Sigmoid colon (tissue), 7 donors: ENCODE results near the gene PINK1. TPM values are rescaled to one million over a fixed set of nuclear protein-coding genes. Genes with fewer than 3 reads are reported as not detected.

Experiments
- DNase-seq: peaks from one replicate; pipeline ENCODE4 v3.0.0-alpha.2; 2019
- H3K27ac ChIP-seq, 4 donors: fragments of 200-600 bp; sonication (generic); one replicate each; pipeline ENCODE4 v1.5.1; 2016 to 2019; ENCODE audit warnings: mild to moderate bottlenecking in 1 of 4
- H3K27me3 ChIP-seq, 3 donors: fragments of 200-600 bp; sonication (generic); one replicate each; pipeline ENCODE4 v1.5.1; 2019; ENCODE audit warnings: mild to moderate bottlenecking in 1 of 3
- H3K36me3 ChIP-seq, 4 donors: fragments of 200-600 bp; sonication (generic); one replicate each; pipeline ENCODE4 v1.5.1; 2016 to 2019
- H3K4me1 ChIP-seq, 4 donors: fragments of 200-600 bp; sonication (generic); one replicate each; pipeline ENCODE4 v1.5.1; 2017 to 2019
- H3K4me3 ChIP-seq, 4 donors: fragments of 200-600 bp; sonication (generic); one replicate each; pipeline ENCODE4 v1.5.1; 2017 to 2019; ENCODE audit warnings: mild to moderate bottlenecking in 2 of 4, moderate library complexity in 1 of 4
- H3K9me3 ChIP-seq, 4 donors: fragments of 200-600 bp in 3 of 4; sonication (generic) in 3 of 4; one replicate each; pipeline versions ENCODE4 v1.5.1 to v1.6.1; 2013 to 2019
- CTCF ChIP-seq, 4 experiments: fragments of 450-650 bp in 3 of 4; fragments of 200-600 bp in 1 of 4; IDR thresholded peaks; one replicate each; pipeline ENCODE4 v1.5.1; 2016 to 2019; ENCODE audit warnings: antibody characterized with exemption in 4 of 4, mild to moderate bottlenecking in 3 of 4, moderate library complexity in 2 of 4
- EP300 ChIP-seq, 4 donors: sonication (generic); formaldehyde crosslinking; IDR thresholded peaks; one replicate each; pipeline ENCODE4 v1.6.1; 2017; ENCODE audit warnings: antibody characterized with exemption in 4 of 4
- POLR2A ChIP-seq, 2 donors: fragments of 450-650 bp; IDR thresholded peaks; one replicate each; pipeline ENCODE4 v1.6.1; 2016; ENCODE audit warnings: antibody characterized with exemption in 2 of 2, mild to moderate bottlenecking in 2 of 2, moderate library complexity in 2 of 2
- POLR2AphosphoS5 ChIP-seq, 4 donors: sonication (generic); formaldehyde crosslinking; IDR thresholded peaks; one replicate each; pipeline ENCODE4 v1.6.1; 2017; ENCODE audit warnings: antibody characterized with exemption in 4 of 4
- WGBS, 2 donors: extraction: QIAGEN DNeasy Blood & Tissue Kit; methylation state at CpG; one replicate each; pipeline ENCODE4 v1.1.7; 2013; 5-methylcytosine and 5-hydroxymethylcytosine counted together
- intact Hi-C: fragments of 100-400 bp; cut with DNase I; formaldehyde crosslinking; loops from one replicate; pipeline ENCODE4 v1.15.1; 2023
- polyA plus RNA-seq, 3 donors: library from polyadenylated mRNA; stranded (reverse); fragments of 200-250 nt; gene quantifications; one replicate each; pipeline ENCODE4 v1.2.3, GENCODE V29; 2013
- total RNA-seq, 4 donors: library from RNA; depleted of rRNA; stranded (reverse); fragments of >200 nt; gene quantifications; one replicate each; pipeline ENCODE4 v1.1.0, GENCODE V29; 2016
- donor health status: healthy with polysubstance abuse.
- donor health status: Bipolar disorder and iron deficiency.
- donor health status: healthy.

PINK1 gene
- total and polyA plus RNA-seq, 7 donors: 60.1 to 179 (median 149) TPM

GRCh38 chr1:20700636-20701215 is 67.5 kb downstream of the PINK1 start:
- no peaks in the 10 kb centered on the region for H3K9me3 ChIP-seq
- no peak for TF ChIP-seq POLR2AphosphoS5 (IDR thresholded peaks at IDR 0.05)
- TF ChIP-seq CTCF (IDR thresholded peaks at IDR 0.05): no peak
- TF ChIP-seq POLR2A (IDR thresholded peaks at IDR 0.05): no peak
- no peak for TF ChIP-seq EP300 (IDR thresholded peaks at IDR 0.05)
- no peak for DNase-seq
- no peak overlapping the region for H3K4me3 ChIP-seq
- H3K4me1 ChIP-seq: peaks cover 0 to 33% (median 27%) of the 10 kb centered on the region in 4 donors
- H3K36me3 ChIP-seq: no peaks in the 10 kb centered on the region
- intact Hi-C loops: no loop called here
- H3K27me3 ChIP-seq: no peaks in the 10 kb centered on the region
- H3K27ac ChIP-seq: no peak overlapping the region
- WGBS, 2 donors: 70 to 81% methylated on average over 17 of the region's 17 CpGs

Other genes starting within 250 kb of the PINK1 start
- gene CAMK2N1, start 147.2 kb upstream of the PINK1 start, total RNA-seq: 10 to 100 TPM; 18.3 to 31.9 (median 28.0) TPM
- gene CAMK2N1, start 147.2 kb upstream of the PINK1 start, polyA plus RNA-seq: 100 to 1,000 TPM in 2 of 3 donors, 10 to 100 TPM in 1; 43.9 to 247 (median 231) TPM
- gene MUL1, start 125.3 kb upstream of the PINK1 start, total RNA-seq: 10 to 100 TPM; 26.8 to 34.1 (median 32.6) TPM
- 10 to 100 TPM in 1 of 3 donors, 1 to 10 TPM in 2; 4.8 to 30.3 (median 9.2) TPM for gene MUL1, start 125.3 kb upstream of the PINK1 start, polyA plus RNA-seq
- 1 to 10 TPM in 3 of 4 donors, under 1 TPM in 1; 0.81 to 1.7 (median 1.5) TPM for gene FAM43B, start 80.9 kb upstream of the PINK1 start, total RNA-seq
- gene FAM43B, start 80.9 kb upstream of the PINK1 start, polyA plus RNA-seq: under 1 TPM in 2 of 3 donors, not detected in 1; 0.23 to 0.29 TPM
- 1 to 10 TPM; 1.3 to 4.3 (median 2.5) TPM for gene CDA, start 44.4 kb upstream of the PINK1 start, total RNA-seq
- 100 to 1,000 TPM in 1 of 3 donors, 10 to 100 TPM in 2; 61.6 to 272 (median 82.9) TPM for gene CDA, start 44.4 kb upstream of the PINK1 start, polyA plus RNA-seq
- gene DDOST, start 27.9 kb downstream of the PINK1 start, total RNA-seq: 10 to 100 TPM; 87.8 to 98.9 (median 91.1) TPM
- 100 to 1,000 TPM in 1 of 3 donors, 10 to 100 TPM in 2; 61.3 to 243 (median 77.0) TPM for gene DDOST, start 27.9 kb downstream of the PINK1 start, polyA plus RNA-seq
- gene KIF17, start 84.5 kb downstream of the PINK1 start, total RNA-seq: 1 to 10 TPM in 3 of 4 donors, under 1 TPM in 1; 0.54 to 2.2 (median 1.5) TPM
- gene KIF17, start 84.5 kb downstream of the PINK1 start, polyA plus RNA-seq: 1 to 10 TPM in 2 of 3 donors, under 1 TPM in 1; 0.69 to 2.4 (median 1.3) TPM
- under 1 TPM in 3 of 4 donors, not detected in 1; 0.14 to 0.55 (median 0.36) TPM for gene SH2D5, start 99.2 kb downstream of the PINK1 start, total RNA-seq
- under 1 TPM in 2 of 3 donors, not detected in 1; under 0.01 to 0.09 TPM for gene SH2D5, start 99.2 kb downstream of the PINK1 start, polyA plus RNA-seq
- gene HP1BP3, start 153.8 kb downstream of the PINK1 start, total RNA-seq: 100 to 1,000 TPM; 158 to 269 (median 200) TPM
- 100 to 1,000 TPM in 1 of 3 donors, 10 to 100 TPM in 2; 54.6 to 117 (median 91.3) TPM for gene HP1BP3, start 153.8 kb downstream of the PINK1 start, polyA plus RNA-seq